ENCODE results near the gene EHD3. TPM values are rescaled to one million over a fixed set of nuclear protein-coding genes. Genes with fewer than 3 reads are reported as not detected.
A peak's percentile ranks its signal among the peaks of the same experiment; 100 is the strongest.

The EHD3 gene
- total and polyA plus RNA-seq, 2 of the 13 experiments (the other 11 are each of a cell fraction or from before 2014, with no cell fraction given): 0.20 to 0.69 TPM

DNA sequence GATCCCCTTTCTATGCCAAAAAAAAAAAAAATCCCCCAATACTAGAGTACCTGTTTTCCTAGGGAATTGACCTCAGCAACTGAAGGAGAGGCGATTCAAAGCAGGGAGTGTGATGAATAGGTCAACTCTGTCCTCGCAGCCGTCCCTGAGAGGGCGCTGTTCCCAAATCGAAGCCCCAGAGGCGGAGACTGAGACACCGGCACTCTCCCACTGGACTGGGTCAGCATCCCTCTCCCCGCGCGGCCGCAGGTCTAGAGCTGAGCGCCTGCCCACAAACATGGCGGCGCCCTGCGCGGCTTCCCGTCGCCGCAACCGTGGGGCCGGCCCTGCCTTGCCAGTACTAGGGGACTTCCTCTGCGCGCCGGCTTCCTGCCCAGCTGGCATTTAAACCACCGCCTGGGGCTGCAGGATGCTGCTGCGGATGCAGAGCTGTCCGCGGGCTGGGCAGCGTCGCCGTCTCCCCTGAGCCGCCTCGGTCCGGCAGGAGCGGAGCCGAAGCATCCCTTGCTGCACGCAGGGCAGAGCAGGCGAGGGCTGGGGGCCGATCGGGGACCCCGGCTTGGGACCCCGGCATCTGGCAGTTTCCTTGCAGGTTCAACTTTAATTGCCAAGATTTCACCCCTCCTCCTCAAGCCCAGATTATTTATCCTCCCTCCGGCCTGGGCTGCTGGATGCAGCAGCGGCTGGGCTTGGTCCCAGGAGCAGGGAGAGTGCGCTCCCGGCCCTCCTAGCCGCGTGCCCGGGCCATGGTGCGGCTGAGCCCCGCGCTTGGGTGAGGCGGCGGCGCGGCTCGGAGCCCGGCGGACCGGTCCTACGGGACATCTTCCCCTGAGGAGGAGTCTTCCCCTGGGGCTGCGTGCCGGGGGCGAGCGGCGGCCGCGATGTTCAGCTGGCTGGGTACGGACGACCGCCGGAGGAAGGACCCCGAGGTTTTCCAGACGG, at the start of gene EHD3 (continued):
- TF ChIP-seq GABPA (IDR thresholded peaks at IDR 0.05; ENCODE audit: low read depth, low read length) (peak; percentile 55), GABPA (CRISPR knock-in tag; IDR thresholded peaks at IDR 0.05; ENCODE audit: low read depth) (peak; percentile 86), DR1 (CRISPR knock-in tag; IDR thresholded peaks at IDR 0.05) (peak; percentile 34; the same call in 1 of the 2 replicates), ZFY (CRISPR knock-in tag; IDR thresholded peaks at IDR 0.05) (peak; percentile 50; the same call in 1 of the 2 replicates), NR2C2 (CRISPR knock-in tag; IDR thresholded peaks at IDR 0.05; ENCODE audit: borderline replicate concordance) (no peak), POLR2A (IDR thresholded peaks at IDR 0.05; ENCODE audit: insufficient read depth in 1 of 2, low read depth in 2 of 2, low read length in 2 of 2) (no peak), EZH2 (conservative IDR thresholded peaks at IDR 0.05; ENCODE audit: low read depth, low read length) (0 out of 2 replicates have a peak, but pooled peaks have one; percentile 33), HES4 (CRISPR knock-in tag; IDR thresholded peaks at IDR 0.05; ENCODE audit: borderline replicate concordance) (no peak), ZNF792 (CRISPR knock-in tag; IDR thresholded peaks at IDR 0.05) (no peak), MYNN (CRISPR knock-in tag; IDR thresholded peaks at IDR 0.05; ENCODE audit: low read depth) (no peak), XRCC5 (optimal IDR thresholded peaks at IDR 0.05; ENCODE audit: low read length) (peak; percentile 29), RAD21 (CRISPR knock-in tag; IDR thresholded peaks at IDR 0.05) (no peak), ARNT2 (CRISPR knock-in tag; IDR thresholded peaks at IDR 0.05; ENCODE audit: low read depth) (0 out of 2 replicates have a peak, but pooled peaks have one; percentile 36)
- TF ChIP-seq, protein P1, sequence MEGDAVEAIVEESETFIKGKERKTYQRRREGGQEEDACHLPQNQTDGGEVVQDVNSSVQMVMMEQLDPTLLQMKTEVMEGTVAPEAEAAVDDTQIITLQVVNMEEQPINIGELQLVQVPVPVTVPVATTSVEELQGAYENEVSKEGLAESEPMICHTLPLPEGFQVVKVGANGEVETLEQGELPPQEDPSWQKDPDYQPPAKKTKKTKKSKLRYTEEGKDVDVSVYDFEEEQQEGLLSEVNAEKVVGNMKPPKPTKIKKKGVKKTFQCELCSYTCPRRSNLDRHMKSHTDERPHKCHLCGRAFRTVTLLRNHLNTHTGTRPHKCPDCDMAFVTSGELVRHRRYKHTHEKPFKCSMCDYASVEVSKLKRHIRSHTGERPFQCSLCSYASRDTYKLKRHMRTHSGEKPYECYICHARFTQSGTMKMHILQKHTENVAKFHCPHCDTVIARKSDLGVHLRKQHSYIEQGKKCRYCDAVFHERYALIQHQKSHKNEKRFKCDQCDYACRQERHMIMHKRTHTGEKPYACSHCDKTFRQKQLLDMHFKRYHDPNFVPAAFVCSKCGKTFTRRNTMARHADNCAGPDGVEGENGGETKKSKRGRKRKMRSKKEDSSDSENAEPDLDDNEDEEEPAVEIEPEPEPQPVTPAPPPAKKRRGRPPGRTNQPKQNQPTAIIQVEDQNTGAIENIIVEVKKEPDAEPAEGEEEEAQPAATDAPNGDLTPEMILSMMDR (CRISPR knock-in tag; IDR thresholded peaks at IDR 0.05): peak; percentile 39; the same call in 1 of the 2 replicates
- TF ChIP-seq, protein P2, sequence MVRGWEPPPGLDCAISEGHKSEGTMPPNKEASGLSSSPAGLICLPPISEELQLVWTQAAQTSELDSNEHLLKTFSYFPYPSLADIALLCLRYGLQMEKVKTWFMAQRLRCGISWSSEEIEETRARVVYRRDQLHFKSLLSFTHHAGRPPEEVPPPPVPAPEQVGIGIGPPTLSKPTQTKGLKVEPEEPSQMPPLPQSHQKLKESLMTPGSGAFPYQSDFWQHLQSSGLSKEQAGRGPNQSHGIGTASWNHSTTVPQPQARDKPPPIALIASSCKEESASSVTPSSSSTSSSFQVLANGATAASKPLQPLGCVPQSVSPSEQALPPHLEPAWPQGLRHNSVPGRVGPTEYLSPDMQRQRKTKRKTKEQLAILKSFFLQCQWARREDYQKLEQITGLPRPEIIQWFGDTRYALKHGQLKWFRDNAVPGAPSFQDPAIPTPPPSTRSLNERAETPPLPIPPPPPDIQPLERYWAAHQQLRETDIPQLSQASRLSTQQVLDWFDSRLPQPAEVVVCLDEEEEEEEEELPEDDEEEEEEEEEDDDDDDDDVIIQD (CRISPR knock-in tag; IDR thresholded peaks at IDR 0.05; ENCODE audit: low read depth): no peak
- TF ChIP-seq, protein P3, sequence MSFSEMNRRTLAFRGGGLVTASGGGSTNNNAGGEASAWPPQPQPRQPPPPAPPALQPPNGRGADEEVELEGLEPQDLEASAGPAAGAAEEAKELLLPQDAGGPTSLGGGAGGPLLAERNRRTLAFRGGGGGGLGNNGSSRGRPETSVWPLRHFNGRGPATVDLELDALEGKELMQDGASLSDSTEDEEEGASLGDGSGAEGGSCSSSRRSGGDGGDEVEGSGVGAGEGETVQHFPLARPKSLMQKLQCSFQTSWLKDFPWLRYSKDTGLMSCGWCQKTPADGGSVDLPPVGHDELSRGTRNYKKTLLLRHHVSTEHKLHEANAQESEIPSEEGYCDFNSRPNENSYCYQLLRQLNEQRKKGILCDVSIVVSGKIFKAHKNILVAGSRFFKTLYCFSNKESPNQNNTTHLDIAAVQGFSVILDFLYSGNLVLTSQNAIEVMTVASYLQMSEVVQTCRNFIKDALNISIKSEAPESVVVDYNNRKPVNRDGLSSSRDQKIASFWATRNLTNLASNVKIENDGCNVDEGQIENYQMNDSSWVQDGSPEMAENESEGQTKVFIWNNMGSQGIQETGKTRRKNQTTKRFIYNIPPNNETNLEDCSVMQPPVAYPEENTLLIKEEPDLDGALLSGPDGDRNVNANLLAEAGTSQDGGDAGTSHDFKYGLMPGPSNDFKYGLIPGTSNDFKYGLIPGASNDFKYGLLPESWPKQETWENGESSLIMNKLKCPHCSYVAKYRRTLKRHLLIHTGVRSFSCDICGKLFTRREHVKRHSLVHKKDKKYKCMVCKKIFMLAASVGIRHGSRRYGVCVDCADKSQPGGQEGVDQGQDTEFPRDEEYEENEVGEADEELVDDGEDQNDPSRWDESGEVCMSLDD (CRISPR knock-in tag; IDR thresholded peaks at IDR 0.05; ENCODE audit: borderline replicate concordance): no peak
- TF ChIP-seq, protein P4, sequence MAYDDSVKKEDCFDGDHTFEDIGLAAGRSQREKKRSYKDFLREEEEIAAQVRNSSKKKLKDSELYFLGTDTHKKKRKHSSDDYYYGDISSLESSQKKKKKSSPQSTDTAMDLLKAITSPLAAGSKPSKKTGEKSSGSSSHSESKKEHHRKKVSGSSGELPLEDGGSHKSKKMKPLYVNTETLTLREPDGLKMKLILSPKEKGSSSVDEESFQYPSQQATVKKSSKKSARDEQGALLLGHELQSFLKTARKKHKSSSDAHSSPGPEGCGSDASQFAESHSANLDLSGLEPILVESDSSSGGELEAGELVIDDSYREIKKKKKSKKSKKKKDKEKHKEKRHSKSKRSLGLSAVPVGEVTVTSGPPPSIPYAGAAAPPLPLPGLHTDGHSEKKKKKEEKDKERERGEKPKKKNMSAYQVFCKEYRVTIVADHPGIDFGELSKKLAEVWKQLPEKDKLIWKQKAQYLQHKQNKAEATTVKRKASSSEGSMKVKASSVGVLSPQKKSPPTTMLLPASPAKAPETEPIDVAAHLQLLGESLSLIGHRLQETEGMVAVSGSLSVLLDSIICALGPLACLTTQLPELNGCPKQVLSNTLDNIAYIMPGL (CRISPR knock-in tag; IDR thresholded peaks at IDR 0.05; ENCODE audit: borderline replicate concordance in 1 of 2, low read depth in 1 of 2): peak in 1 of 2 experiments; percentile 34; a peak in 1 of 4 replicates
- TF ChIP-seq, protein P5, sequence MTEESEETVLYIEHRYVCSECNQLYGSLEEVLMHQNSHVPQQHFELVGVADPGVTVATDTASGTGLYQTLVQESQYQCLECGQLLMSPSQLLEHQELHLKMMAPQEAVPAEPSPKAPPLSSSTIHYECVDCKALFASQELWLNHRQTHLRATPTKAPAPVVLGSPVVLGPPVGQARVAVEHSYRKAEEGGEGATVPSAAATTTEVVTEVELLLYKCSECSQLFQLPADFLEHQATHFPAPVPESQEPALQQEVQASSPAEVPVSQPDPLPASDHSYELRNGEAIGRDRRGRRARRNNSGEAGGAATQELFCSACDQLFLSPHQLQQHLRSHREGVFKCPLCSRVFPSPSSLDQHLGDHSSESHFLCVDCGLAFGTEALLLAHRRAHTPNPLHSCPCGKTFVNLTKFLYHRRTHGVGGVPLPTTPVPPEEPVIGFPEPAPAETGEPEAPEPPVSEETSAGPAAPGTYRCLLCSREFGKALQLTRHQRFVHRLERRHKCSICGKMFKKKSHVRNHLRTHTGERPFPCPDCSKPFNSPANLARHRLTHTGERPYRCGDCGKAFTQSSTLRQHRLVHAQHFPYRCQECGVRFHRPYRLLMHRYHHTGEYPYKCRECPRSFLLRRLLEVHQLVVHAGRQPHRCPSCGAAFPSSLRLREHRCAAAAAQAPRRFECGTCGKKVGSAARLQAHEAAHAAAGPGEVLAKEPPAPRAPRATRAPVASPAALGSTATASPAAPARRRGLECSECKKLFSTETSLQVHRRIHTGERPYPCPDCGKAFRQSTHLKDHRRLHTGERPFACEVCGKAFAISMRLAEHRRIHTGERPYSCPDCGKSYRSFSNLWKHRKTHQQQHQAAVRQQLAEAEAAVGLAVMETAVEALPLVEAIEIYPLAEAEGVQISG (CRISPR knock-in tag; IDR thresholded peaks at IDR 0.05): peak; percentile 78

All from HepG2 (cell line).